ENCODE results near the gene TMEM217. TPM values are rescaled to one million over a fixed set of nuclear protein-coding genes. Genes with fewer than 3 reads are reported as not detected.
"Not testable (repeated sequence)": the region's sequence is repeated elsewhere in the genome, so short reads cannot be mapped to it uniquely, and the experiment has no call there.

Gene TMEM217
- total and polyA plus RNA-seq, 2 of the 4 experiments (the other 2 are of a cell fraction), result 1.4 to 3.5 TPM

- ATAC-seq (ENCODE audit: low read depth); POLR2A ChIA-PET (ENCODE audit: unreplicated experiment); H3K79me1 ChIP-seq (ENCODE audit: low read depth in 1 of 2, low read length in 2 of 2): not testable (repeated sequence)
These were observed 39.7 kb upstream of the TMEM217 start for GRCh38 chr6:37297637-37298036.

More at GRCh38 chr6:37297637-37298036, 39.7 kb upstream of the TMEM217 start:
- H2AK9ac ChIP-seq (replicated peaks; ENCODE audit: low read depth, low read length, poor library complexity); intact Hi-C loops (cut with micrococcal nuclease); H3K4me2 ChIP-seq (ENCODE audit: low read depth, low read length); H2BK120ac ChIP-seq (ENCODE audit: low read depth, low read length); H3K4ac ChIP-seq (ENCODE audit: low read depth, low read length); H3K9me3 ChIP-seq (ENCODE audit: control insufficient read depth, insufficient read depth, low read length); H4K8ac ChIP-seq (ENCODE audit: low read depth in 2 of 2, low read length in 2 of 2); H4K20me1 ChIP-seq (ENCODE audit: insufficient read depth, low read length); H3K9me1 ChIP-seq (ENCODE audit: insufficient read depth, low read length); H3K4me1 ChIP-seq (ENCODE audit: control insufficient read depth, insufficient read depth, low read length); H3K27me3 ChIP-seq (ENCODE audit: control insufficient read depth, insufficient read depth, low read length); CTCF ChIA-PET; in situ Hi-C loops (cut with MboI; ENCODE audit: low sequenced_read_pairs); H3K23ac ChIP-seq (ENCODE audit: low read depth, low read length); H3K18ac ChIP-seq (ENCODE audit: low read depth, low read length); H2BK20ac ChIP-seq (ENCODE audit: low read depth, low read length); H3K56ac ChIP-seq (ENCODE audit: extremely low read depth, insufficient read depth, low read length); H4K5ac ChIP-seq (ENCODE audit: low read depth, low read length); H3K27ac ChIP-seq (ENCODE audit: insufficient read depth, low read length); H3K9ac ChIP-seq (ENCODE audit: low read depth, low read length); H2BK15ac ChIP-seq (ENCODE audit: low read depth, low read length); DNase-seq; H3K4me3 ChIP-seq (ENCODE audit: insufficient read depth, low read depth, low read length); dilution Hi-C loops (cut with HindIII; ENCODE audit: low sequenced_read_pairs, unreplicated experiment); BruUV-seq (replicated peaks); H2AK5ac ChIP-seq (ENCODE audit: low read depth, low read length); H2BK5ac ChIP-seq (ENCODE audit: low read depth, low read length, poor library complexity, severe bottlenecking); H4K91ac ChIP-seq (ENCODE audit: insufficient read depth, low read depth, low read length); H2AFZ ChIP-seq (replicated peaks; ENCODE audit: low read length, poor library complexity); H3K14ac ChIP-seq (replicated peaks; ENCODE audit: low read depth, low read length): not testable (repeated sequence)
- peaks cover 19% of the 10 kb centered on the region for H3K36me3 ChIP-seq (ENCODE audit: control insufficient read depth, insufficient read depth, low read length)

Data from IMR-90 (cell line).